Prostate gland (tissue), 2 donors: ENCODE results near the gene KRT27. TPM values are rescaled to one million over a fixed set of nuclear protein-coding genes. Genes with fewer than 3 reads are reported as not detected.

ENCODE experiments used
- DNase-seq: peaks from one replicate; pipeline ENCODE4 v3.0.0-alpha.2; 2019; ENCODE audit warnings: low spot score
- H3K27ac ChIP-seq, 2 donors: fragments of 200-600 bp; sonication (generic); 2 replicates each; pipeline ENCODE4 v1.5.1; 2017 to 2019
- H3K27me3 ChIP-seq: fragments of 200-600 bp; sonication (generic); replicated peaks from 2 replicates; pipeline ENCODE4 v1.5.1; 2019; ENCODE audit not compliant: insufficient read depth
- H3K36me3 ChIP-seq, 2 donors: fragments of 200-600 bp; sonication (generic); 1 replicate in 1 of 2; 2 replicates in 1 of 2; pipeline versions ENCODE4 v1.5.1 to v1.8.1; 2017 to 2019
- H3K4me1 ChIP-seq: fragments of 200-600 bp; sonication (generic); replicated peaks from 2 replicates; pipeline ENCODE4 v1.5.1; 2019
- H3K4me3 ChIP-seq, 2 donors: fragments of 200-600 bp; sonication (generic); 2 replicates each; pipeline ENCODE4 v1.5.1; 2017 to 2019
- H3K9me3 ChIP-seq: fragments of 200-600 bp; sonication (generic); 2 replicates; pipeline ENCODE4 v1.5.1; 2017
- CTCF ChIP-seq, 4 experiments: fragments of 200-600 bp in 2 of 4; fragments of 450-650 bp in 2 of 4; sonication (generic) in 2 of 4; IDR thresholded peaks; 1 replicate in 3 of 4; 2 replicates in 1 of 4; pipeline ENCODE4 v1.5.1; 2016 to 2019; ENCODE audit warnings: antibody characterized with exemption in 4 of 4, mild to moderate bottlenecking in 2 of 4, moderate library complexity in 2 of 4
- POLR2A ChIP-seq: fragments of 450-650 bp; IDR thresholded peaks from one replicate; pipeline ENCODE4 v1.6.1; 2016; ENCODE audit warnings: antibody characterized with exemption, mild to moderate bottlenecking
- POLR2AphosphoS5 ChIP-seq: sonication (generic); formaldehyde crosslinking; IDR thresholded peaks from one replicate; pipeline ENCODE4 v1.6.1; 2017; ENCODE audit warnings: antibody characterized with exemption
- WGBS: methylation state at CpG from one replicate; pipeline ENCODE4 v1.1.5; 2018; 5-methylcytosine and 5-hydroxymethylcytosine counted together
- intact Hi-C: fragments of 100-400 bp; cut with DNase I; formaldehyde crosslinking; loops from one replicate; pipeline ENCODE4 v1.14.2; 2022
- total RNA-seq, 2 donors: library from RNA; depleted of rRNA; stranded (reverse); fragments of >200 nt; gene quantifications; one replicate each; pipeline ENCODE4 v1.1.0, GENCODE V29; 2016

Gene KRT27
- total RNA-seq, 2 donors from 2014 or later, result not detected

- Histone ChIP-seq H3K4me1 (no peaks in the 10 kb centered on the region), H3K36me3 (no peaks in the 10 kb centered on the region), H3K4me3 (no peak overlapping the region), H3K9me3 (no peaks in the 10 kb centered on the region), H3K27ac (no peak overlapping the region), H3K27me3 (no peaks in the 10 kb centered on the region)
- TF ChIP-seq CTCF (IDR thresholded peaks at IDR 0.05) (no peak), POLR2A (no peak), POLR2AphosphoS5 (no peak)
- 70% methylated on average over 2 of the region's 2 CpGs for WGBS
- DNase-seq, result no peak
- intact Hi-C loops, result no loop called here
Observed at GRCh38 chr17:40825599-40825998, 43.2 kb upstream of the KRT27 start.

GRCh38 chr17:40824015-40824832 lies 41.9 kb upstream of the KRT27 start:
- 82% methylated on average over 1 of the region's 1 CpG for WGBS
- Histone ChIP-seq H3K4me3 (no peak overlapping the region), H3K27ac (no peak overlapping the region), H3K27me3 (no peaks in the 10 kb centered on the region), H3K36me3 (no peaks in the 10 kb centered on the region), H3K4me1 (no peaks in the 10 kb centered on the region), H3K9me3 (no peaks in the 10 kb centered on the region)
- intact Hi-C loops, result no loop called here
- no peak for TF ChIP-seq POLR2A
- no peak for TF ChIP-seq POLR2AphosphoS5
- no peak for TF ChIP-seq CTCF (IDR thresholded peaks at IDR 0.05)
- no peak for DNase-seq

DNA sequence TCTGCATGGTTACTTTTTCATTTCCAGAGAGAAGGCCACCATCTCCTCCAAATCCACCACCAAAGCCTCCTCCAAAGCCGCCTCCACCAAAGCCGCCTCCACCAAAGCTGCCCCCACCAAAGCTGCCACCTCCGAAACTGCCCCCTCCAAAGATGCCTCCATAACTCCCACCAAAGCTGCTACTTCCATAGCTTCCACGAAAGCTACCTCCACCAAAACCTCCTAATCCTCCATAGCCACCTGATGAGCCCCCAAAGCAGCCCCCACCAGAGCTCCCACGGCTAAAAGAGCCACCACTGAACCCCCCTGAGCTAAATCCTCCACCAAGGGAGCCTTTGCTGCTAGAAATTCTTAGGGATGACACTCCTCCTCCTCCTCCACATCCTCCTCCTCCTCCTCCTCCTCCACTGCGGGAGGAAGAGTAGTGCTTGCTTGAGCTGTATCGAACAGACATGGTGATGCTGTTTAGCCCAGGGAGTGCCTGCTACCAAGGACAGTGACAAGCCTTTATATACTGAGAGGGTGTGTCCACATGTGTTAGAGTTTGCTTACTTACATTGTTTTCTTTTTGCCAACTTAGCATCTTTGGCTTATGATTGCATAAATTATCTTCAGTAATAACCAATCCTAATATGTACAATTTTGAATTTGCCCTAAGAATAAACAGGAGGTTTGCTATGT lies 39.9 kb upstream of the KRT27 start, which contains the start of gene KRT10:
Gene KRT10, minus strand, starts transcription at position 483 of the 681 bp plus-strand sequence. Its CDS starts 29 bp downstream, at position 454.
- Histone ChIP-seq H3K4me1 (peaks cover 5% of the 10 kb centered on the region), H3K36me3 (no peaks in the 10 kb centered on the region), H3K9me3 (no peaks in the 10 kb centered on the region), H3K4me3 (no peak within 1 kb of the TSS), H3K27ac (peak within 1 kb of the TSS; percentile 17 to 30), H3K27me3 (no peaks in the 10 kb centered on the region)
- DNase-seq, result no peak
- intact Hi-C loops, result no loop called here
- TF ChIP-seq POLR2A (no peak), CTCF (IDR thresholded peaks at IDR 0.05) (no peak), POLR2AphosphoS5 (no peak)
- 92% methylated on average over 7 of the region's 7 CpGs for WGBS

DNA sequence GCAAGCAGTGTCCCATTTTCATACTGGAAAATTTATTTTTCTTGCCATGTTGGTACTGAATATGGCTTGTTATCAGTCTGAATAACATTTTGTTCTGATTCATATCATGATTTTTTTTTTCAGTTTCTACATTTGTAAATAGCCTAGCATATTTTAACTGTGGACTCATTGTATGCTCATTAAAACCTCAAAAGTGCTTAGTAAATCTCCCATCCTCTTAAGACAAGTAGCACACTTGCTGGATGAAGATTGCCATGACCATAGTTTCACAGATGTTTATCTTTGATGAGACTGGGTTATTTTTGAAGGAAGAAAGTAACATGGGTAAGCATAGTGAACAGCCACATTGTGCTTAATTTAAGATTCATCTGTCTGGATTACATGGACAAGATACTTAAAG lies 39.2 kb upstream of the KRT27 start:
- intact Hi-C loops, result no loop called here
- no peaks in the 10 kb centered on the region for H3K27me3 ChIP-seq
- no peaks in the 10 kb centered on the region for H3K9me3 ChIP-seq
- no peaks in the 10 kb centered on the region for H3K36me3 ChIP-seq
- no peak for DNase-seq
- H3K4me3 ChIP-seq, result no peak overlapping the region
- peaks cover 5% of the 10 kb centered on the region for H3K4me1 ChIP-seq
- no peak for TF ChIP-seq CTCF (IDR thresholded peaks at IDR 0.05)
- TF ChIP-seq POLR2A, result no peak
- peak; percentile 8 for TF ChIP-seq POLR2AphosphoS5
- H3K27ac ChIP-seq, result peak overlapping the region; percentile 17 to 30
